ENCODE data around the gene SPATA21.

SPATA21 gene

GRCh38 chr1:16445052-16445451, 7.8 kb upstream of the SPATA21 start:
- Histone ChIP-seq H3K4me1 (ENCODE audit: insufficient read depth, low read length) (peaks cover 7% of the 10 kb centered on the region), H3K36me3 (ENCODE audit: insufficient read depth, low read length) (peaks cover 62% of the 10 kb centered on the region), H3K27me3 (ENCODE audit: insufficient read depth, low read length) (no peaks in the 10 kb centered on the region), H3K9me3 (ENCODE audit: low read length) (no peaks in the 10 kb centered on the region), H2AFZ (ENCODE audit: low read depth, low read length) (no peak overlapping the region), H3K4me3 (ENCODE audit: low read length) (no peak overlapping the region)

- no peak overlapping the region for H2AFZ ChIP-seq (ENCODE audit: low read depth, low read length)
- peaks cover 53% of the 10 kb centered on the region for H3K36me3 ChIP-seq (ENCODE audit: insufficient read depth, low read length)
- no peaks in the 10 kb centered on the region for H3K9me3 ChIP-seq (ENCODE audit: low read length)
- peaks cover 7% of the 10 kb centered on the region for H3K4me1 ChIP-seq (ENCODE audit: insufficient read depth, low read length)
- H3K27me3 ChIP-seq (ENCODE audit: insufficient read depth, low read length): no peaks in the 10 kb centered on the region
- H3K4me3 ChIP-seq (ENCODE audit: low read length): no peak overlapping the region
These were observed 6.9 kb upstream of the SPATA21 start for GRCh38 chr1:16443975-16444770.

GRCh38 chr1:16442941-16443340, 5.7 kb upstream of the SPATA21 start:
- no peak overlapping the region for H2AFZ ChIP-seq (ENCODE audit: low read depth, low read length)

GRCh38 chr1:16442265-16442664, 5.0 kb upstream of the SPATA21 start:
- Histone ChIP-seq H3K36me3 (ENCODE audit: insufficient read depth, low read length) (peaks cover 36% of the 10 kb centered on the region), H3K4me1 (ENCODE audit: insufficient read depth, low read length) (peaks cover 9% of the 10 kb centered on the region), H3K4me3 (ENCODE audit: low read length) (no peak overlapping the region), H3K27me3 (ENCODE audit: insufficient read depth, low read length) (no peaks in the 10 kb centered on the region), H2AFZ (ENCODE audit: low read depth, low read length) (no peak overlapping the region), H3K9me3 (ENCODE audit: low read length) (no peaks in the 10 kb centered on the region)

More at GRCh38 chr1:16442941-16443340, 5.7 kb upstream of the SPATA21 start:
- H3K4me3 ChIP-seq (ENCODE audit: low read length): no peak overlapping the region
- H3K36me3 ChIP-seq (ENCODE audit: insufficient read depth, low read length): peaks cover 41% of the 10 kb centered on the region
- no peaks in the 10 kb centered on the region for H3K9me3 ChIP-seq (ENCODE audit: low read length)
- H3K4me1 ChIP-seq (ENCODE audit: insufficient read depth, low read length): peaks cover 7% of the 10 kb centered on the region
- no peaks in the 10 kb centered on the region for H3K27me3 ChIP-seq (ENCODE audit: insufficient read depth, low read length)

- Histone ChIP-seq H3K27me3 (ENCODE audit: insufficient read depth, low read length) (no peaks in the 10 kb centered on the region), H3K4me1 (ENCODE audit: insufficient read depth, low read length) (peaks cover 13% of the 10 kb centered on the region), H3K4me3 (ENCODE audit: low read length) (peak overlapping the region; percentile 75), H3K9me3 (ENCODE audit: low read length) (no peaks in the 10 kb centered on the region), H3K36me3 (ENCODE audit: insufficient read depth, low read length) (peaks cover 31% of the 10 kb centered on the region), H2AFZ (ENCODE audit: low read depth, low read length) (peak overlapping the region; percentile 51)
These were observed 4.0 kb upstream of the SPATA21 start for GRCh38 chr1:16441282-16441665.

- H3K36me3 ChIP-seq (ENCODE audit: insufficient read depth, low read length): peaks cover 27% of the 10 kb centered on the region
- H3K4me3 ChIP-seq (ENCODE audit: low read length): peak within 1 kb of the TSS; percentile 75
- H3K9me3 ChIP-seq (ENCODE audit: low read length): no peaks in the 10 kb centered on the region
- no peaks in the 10 kb centered on the region for H3K27me3 ChIP-seq (ENCODE audit: insufficient read depth, low read length)
- H2AFZ ChIP-seq (ENCODE audit: low read depth, low read length): peak within 1 kb of the TSS; percentile 51
- peaks cover 13% of the 10 kb centered on the region for H3K4me1 ChIP-seq (ENCODE audit: insufficient read depth, low read length)
These were observed 3.5 kb upstream of the SPATA21 start, which contains the start of gene NECAP2 for GRCh38 chr1:16440470-16441281. Gene NECAP2, plus strand, starts transcription at chr1:16440724. Its CDS starts 38 bp downstream, at chr1:16440762.

- Histone ChIP-seq H3K27me3 (ENCODE audit: insufficient read depth, low read length) (no peaks in the 10 kb centered on the region), H3K9me3 (ENCODE audit: low read length) (no peaks in the 10 kb centered on the region), H3K4me3 (ENCODE audit: low read length) (peak overlapping the region; percentile 75), H2AFZ (ENCODE audit: low read depth, low read length) (peak overlapping the region; percentile 51), H3K4me1 (ENCODE audit: insufficient read depth, low read length) (peaks cover 13% of the 10 kb centered on the region), H3K36me3 (ENCODE audit: insufficient read depth, low read length) (peaks cover 22% of the 10 kb centered on the region)
These were observed 2.9 kb upstream of the SPATA21 start for GRCh38 chr1:16440131-16440469.

- Histone ChIP-seq H3K36me3 (ENCODE audit: insufficient read depth, low read length) (peaks cover 13% of the 10 kb centered on the region), H3K4me3 (ENCODE audit: low read length) (no peak overlapping the region), H3K27me3 (ENCODE audit: insufficient read depth, low read length) (no peaks in the 10 kb centered on the region), H3K4me1 (ENCODE audit: insufficient read depth, low read length) (peaks cover 13% of the 10 kb centered on the region), H3K9me3 (ENCODE audit: low read length) (no peaks in the 10 kb centered on the region), H2AFZ (ENCODE audit: low read depth, low read length) (no peak overlapping the region)
These were observed 1.7 kb upstream of the SPATA21 start for GRCh38 chr1:16438924-16439323.

- no peaks in the 10 kb centered on the region for H3K27me3 ChIP-seq (ENCODE audit: insufficient read depth, low read length)
- no peak overlapping the region for H2AFZ ChIP-seq (ENCODE audit: low read depth, low read length)
- peaks cover 13% of the 10 kb centered on the region for H3K4me1 ChIP-seq (ENCODE audit: insufficient read depth, low read length)
- no peaks in the 10 kb centered on the region for H3K9me3 ChIP-seq (ENCODE audit: low read length)
- peaks cover 9% of the 10 kb centered on the region for H3K36me3 ChIP-seq (ENCODE audit: insufficient read depth, low read length)
- no peak overlapping the region for H3K4me3 ChIP-seq (ENCODE audit: low read length)
These were observed 1.3 kb upstream of the SPATA21 start for GRCh38 chr1:16438516-16438915.

- Histone ChIP-seq H3K4me1 (ENCODE audit: insufficient read depth, low read length) (peaks cover 6% of the 10 kb centered on the region), H3K36me3 (ENCODE audit: insufficient read depth, low read length) (no peaks in the 10 kb centered on the region), H3K27me3 (ENCODE audit: insufficient read depth, low read length) (peaks cover 4% of the 10 kb centered on the region), H3K9me3 (ENCODE audit: low read length) (no peaks in the 10 kb centered on the region), H3K4me3 (ENCODE audit: low read length) (no peak overlapping the region), H2AFZ (ENCODE audit: low read depth, low read length) (no peak overlapping the region)
These were observed 2.7 kb downstream of the SPATA21 start for GRCh38 chr1:16434501-16434900.

- H3K36me3 ChIP-seq (ENCODE audit: insufficient read depth, low read length): no peaks in the 10 kb centered on the region
- peaks cover 6% of the 10 kb centered on the region for H3K4me1 ChIP-seq (ENCODE audit: insufficient read depth, low read length)
- H2AFZ ChIP-seq (ENCODE audit: low read depth, low read length): no peak overlapping the region
- H3K27me3 ChIP-seq (ENCODE audit: insufficient read depth, low read length): peaks cover 4% of the 10 kb centered on the region
- H3K4me3 ChIP-seq (ENCODE audit: low read length): no peak overlapping the region
- no peaks in the 10 kb centered on the region for H3K9me3 ChIP-seq (ENCODE audit: low read length)
These were observed 3.2 kb downstream of the SPATA21 start for GRCh38 chr1:16434007-16434406.

- H3K9me3 ChIP-seq (ENCODE audit: low read length): no peaks in the 10 kb centered on the region
- H3K36me3 ChIP-seq (ENCODE audit: insufficient read depth, low read length): no peaks in the 10 kb centered on the region
- no peak overlapping the region for H2AFZ ChIP-seq (ENCODE audit: low read depth, low read length)
- H3K4me3 ChIP-seq (ENCODE audit: low read length): no peak overlapping the region
- H3K27me3 ChIP-seq (ENCODE audit: insufficient read depth, low read length): peaks cover 4% of the 10 kb centered on the region
- H3K4me1 ChIP-seq (ENCODE audit: insufficient read depth, low read length): peaks cover 6% of the 10 kb centered on the region
These were observed 4.2 kb downstream of the SPATA21 start for GRCh38 chr1:16433030-16433429.

- peaks cover 9% of the 10 kb centered on the region for H3K27me3 ChIP-seq (ENCODE audit: insufficient read depth, low read length)
- H2AFZ ChIP-seq (ENCODE audit: low read depth, low read length): no peak overlapping the region
- no peaks in the 10 kb centered on the region for H3K9me3 ChIP-seq (ENCODE audit: low read length)
- H3K4me1 ChIP-seq (ENCODE audit: insufficient read depth, low read length): no peaks in the 10 kb centered on the region
- H3K36me3 ChIP-seq (ENCODE audit: insufficient read depth, low read length): no peaks in the 10 kb centered on the region
- H3K4me3 ChIP-seq (ENCODE audit: low read length): no peak overlapping the region
These were observed 6.6 kb downstream of the SPATA21 start for GRCh38 chr1:16430606-16431005.
